Stimulated activated CD8-positive, alpha-beta memory T cell treated with anti-CD3 and anti-CD28 coated beads, Interleukin-2, amount 100 ng/mL, for 48 hours (primary cell): Measurements from ENCODE around the gene NMNAT2.

Experiments used
- DNase-seq, 2 donors: peaks; one replicate each; pipeline ENCODE4 v3.0.0-alpha.2; 2020; ENCODE audit warnings: low read depth in 2 of 2

NMNAT2 gene

GRCh38 chr1:183365093-183365492, 53.1 kb downstream of the NMNAT2 start:
- no peak for DNase-seq

GRCh38 chr1:183363972-183364371, 54.2 kb downstream of the NMNAT2 start:
- no peak for DNase-seq

GRCh38 chr1:183361081-183361480, 57.1 kb downstream of the NMNAT2 start:
- no peak for DNase-seq

- no peak for DNase-seq
Observed at GRCh38 chr1:183360473-183360872, 57.7 kb downstream of the NMNAT2 start.

GRCh38 chr1:183356534-183357182, 61.5 kb downstream of the NMNAT2 start:
- DNase-seq = no peak

- no peak for DNase-seq
Observed at GRCh38 chr1:183355797-183356196, 62.4 kb downstream of the NMNAT2 start.

- DNase-seq = no peak
Observed at GRCh38 chr1:183355181-183355580, 63.0 kb downstream of the NMNAT2 start.

GRCh38 chr1:183353597-183353996, 64.6 kb downstream of the NMNAT2 start:
- DNase-seq = no peak

GRCh38 chr1:183349201-183349711, 68.9 kb downstream of the NMNAT2 start:
- no peak for DNase-seq

- DNase-seq = no peak
Observed at GRCh38 chr1:183346276-183346732, 71.9 kb downstream of the NMNAT2 start.

GRCh38 chr1:183339556-183340167, 78.5 kb downstream of the NMNAT2 start:
- no peak for DNase-seq

- no peak for DNase-seq
Observed at GRCh38 chr1:183331091-183331742, 87.0 kb downstream of the NMNAT2 start.

GRCh38 chr1:183330335-183330734, 87.8 kb downstream of the NMNAT2 start:
- no peak for DNase-seq

- DNase-seq = no peak
Observed at GRCh38 chr1:183328371-183328770, 89.8 kb downstream of the NMNAT2 start.

GRCh38 chr1:183327434-183328290, 90.5 kb downstream of the NMNAT2 start:
- no peak for DNase-seq

- DNase-seq = no peak
Observed at GRCh38 chr1:183323849-183324683, 94.1 kb downstream of the NMNAT2 start.

- no peak for DNase-seq
Observed at GRCh38 chr1:183319606-183320005, 98.6 kb downstream of the NMNAT2 start.

GRCh38 chr1:183319051-183319450, 99.1 kb downstream of the NMNAT2 start:
- DNase-seq = no peak

GRCh38 chr1:183318433-183318832, 99.7 kb downstream of the NMNAT2 start:
- DNase-seq = no peak

- no peak for DNase-seq
Observed at GRCh38 chr1:183315991-183316758, 102.0 kb downstream of the NMNAT2 start.
